NCI-H510A treated with DMSO at 0.1 percent for 48 hours (cell line): ENCODE measurements around the gene CBX1.
"Not testable (repeated sequence)": the region's sequence is repeated elsewhere in the genome, so short reads cannot be mapped to it uniquely, and the experiment has no call there.

ENCODE experiments used
- DNase-seq: peaks from one replicate; lab custom pipeline; 2025; lab: John Stamatoyannopoulos, UW

Gene CBX1

GRCh38 chr17:48123111-48123510 is 21.8 kb upstream of the CBX1 start:
- DNase-seq, result peak; percentile 99

DNA sequence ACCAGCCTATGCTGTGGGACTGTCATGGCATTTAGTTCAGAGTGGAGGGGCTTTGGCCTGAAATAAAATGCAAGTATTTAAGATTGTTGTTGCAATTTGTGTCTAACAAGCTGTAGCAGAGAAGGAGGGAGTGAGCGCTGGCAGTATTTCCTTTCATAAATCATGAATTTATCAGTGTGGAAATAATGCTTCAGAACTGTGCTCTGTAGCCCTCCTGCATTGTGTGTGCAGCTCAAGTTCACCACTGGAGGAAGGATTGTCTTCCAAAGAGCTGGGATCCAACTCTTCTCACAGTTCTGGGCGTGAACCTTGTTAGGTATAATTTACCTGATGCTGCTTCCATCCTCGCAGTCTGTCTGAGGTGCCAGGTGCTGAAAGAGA is 21.4 kb upstream of the CBX1 start:
- peak; percentile 99 for DNase-seq

DNA sequence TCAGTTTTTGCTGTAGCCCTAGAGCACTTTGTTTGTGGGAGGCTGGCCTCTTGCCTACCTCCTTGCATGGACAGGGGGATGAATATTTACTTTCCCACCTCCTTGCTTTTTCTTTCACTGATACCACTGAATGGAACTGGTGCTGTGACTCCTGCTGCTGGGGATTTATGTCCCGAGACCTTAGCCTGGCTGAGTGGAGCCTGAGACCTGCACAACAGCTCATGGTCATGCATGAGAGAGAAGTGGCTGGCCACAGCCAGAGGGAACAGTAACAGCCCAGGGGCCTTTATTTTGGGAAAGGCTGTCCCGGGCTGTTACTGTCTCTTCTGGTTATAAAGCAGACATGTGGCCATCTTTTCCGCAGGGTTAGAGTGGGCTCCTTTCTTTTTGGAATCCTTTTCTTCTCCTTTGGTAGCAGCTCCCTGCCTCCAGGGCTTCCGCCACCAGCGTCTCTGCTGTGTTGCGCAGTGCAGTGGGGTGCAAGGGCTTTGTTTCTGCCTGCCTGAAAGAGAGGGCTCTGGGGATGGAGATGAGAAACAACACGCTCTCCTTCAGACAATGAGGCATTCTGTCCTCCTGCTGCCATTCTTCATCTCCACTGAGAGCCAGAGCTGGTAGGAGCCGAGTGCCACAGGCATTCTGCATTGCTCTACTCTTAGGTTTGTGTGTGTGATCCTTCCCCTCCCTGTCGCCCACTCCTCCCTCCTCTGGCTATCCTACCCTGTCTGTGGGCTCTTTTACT is 20.8 kb upstream of the CBX1 start:
- DNase-seq, result peak; percentile 98

- DNase-seq, result no peak
Observed at GRCh38 chr17:48113201-48113676, 12.0 kb upstream of the CBX1 start.

DNA sequence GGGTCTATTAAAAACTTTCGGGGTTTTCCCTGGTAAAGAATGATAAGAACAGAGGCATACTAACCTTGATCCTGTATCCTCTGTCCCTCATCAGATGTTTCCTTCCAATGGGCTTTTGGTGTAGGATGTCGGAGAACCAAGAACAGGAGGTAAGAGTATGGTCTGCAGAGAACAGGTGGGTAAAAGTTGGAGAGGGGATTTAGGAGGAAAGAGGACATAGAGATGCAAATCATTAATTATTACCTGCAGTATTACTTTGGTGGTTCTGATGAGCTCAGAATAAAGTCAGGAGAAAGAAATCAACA is 10.6 kb upstream of the CBX1 start:
- DNase-seq, result no peak

DNA sequence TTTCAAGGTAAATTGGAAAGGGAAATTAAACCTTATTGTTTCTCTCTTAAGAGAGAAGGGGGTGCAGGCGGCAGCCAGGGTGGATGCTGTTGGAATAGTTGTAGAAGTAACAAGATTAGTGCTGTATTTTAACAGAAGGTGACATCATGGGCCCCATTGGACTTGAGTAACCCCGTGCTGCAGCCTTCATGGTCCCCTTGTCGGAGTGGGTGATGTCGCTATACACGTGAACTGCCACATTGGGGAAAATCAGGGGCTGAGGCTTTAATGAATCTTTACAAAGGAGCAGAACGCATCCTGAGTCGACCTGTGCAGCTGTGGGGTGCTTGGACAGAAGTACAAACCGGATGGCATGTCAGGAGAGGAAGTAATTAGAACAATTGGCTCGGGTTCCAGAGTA is 9.5 kb upstream of the CBX1 start:
- no peak for DNase-seq

GRCh38 chr17:48107137-48108055 is 6.1 kb upstream of the CBX1 start, which contains the start of gene SNX11:
SNX11 (plus strand) TSS chr17:48107766; CDS start chr17:48112044, 4,278 bp downstream.
- DNase-seq, result peak; percentile 98

DNA sequence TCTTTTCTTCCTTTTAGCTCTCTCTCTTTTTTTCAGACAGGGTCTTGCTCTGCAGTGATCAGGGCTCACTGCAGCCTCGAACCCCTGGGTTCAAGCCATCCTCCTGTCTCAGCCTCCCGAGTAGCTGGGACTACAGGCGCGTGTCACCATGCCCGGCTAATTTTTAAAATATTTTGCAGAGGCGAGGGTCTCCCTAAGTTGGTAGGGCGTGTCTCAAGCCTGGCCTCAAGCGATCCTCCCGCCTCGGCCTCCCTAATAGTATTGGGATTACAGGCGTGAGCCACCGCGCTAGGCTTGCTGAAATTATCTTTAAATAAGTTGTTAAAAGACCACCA is 5.5 kb upstream of the CBX1 start:
- no peak for DNase-seq

DNA sequence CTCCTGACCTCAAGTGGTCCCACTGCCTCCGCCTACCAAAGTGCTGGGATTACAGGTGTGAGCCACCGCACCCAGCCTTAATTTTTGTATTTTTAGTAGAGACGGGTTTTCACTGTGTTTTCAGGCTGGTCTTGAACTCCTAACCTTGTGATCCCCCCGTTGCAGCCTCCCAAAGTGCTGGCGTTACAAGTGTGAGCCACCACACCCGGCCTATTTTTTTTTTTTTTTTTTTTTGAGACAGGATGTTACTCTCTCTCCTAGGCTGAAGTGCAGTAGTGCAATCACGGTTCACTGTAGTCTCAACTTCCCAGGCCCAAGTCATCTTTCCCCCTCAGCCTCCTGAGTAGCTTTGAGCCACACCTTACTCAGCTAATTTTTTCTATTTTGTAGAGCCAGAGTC is 3.2 kb upstream of the CBX1 start:
- DNase-seq, result no peak

DNA sequence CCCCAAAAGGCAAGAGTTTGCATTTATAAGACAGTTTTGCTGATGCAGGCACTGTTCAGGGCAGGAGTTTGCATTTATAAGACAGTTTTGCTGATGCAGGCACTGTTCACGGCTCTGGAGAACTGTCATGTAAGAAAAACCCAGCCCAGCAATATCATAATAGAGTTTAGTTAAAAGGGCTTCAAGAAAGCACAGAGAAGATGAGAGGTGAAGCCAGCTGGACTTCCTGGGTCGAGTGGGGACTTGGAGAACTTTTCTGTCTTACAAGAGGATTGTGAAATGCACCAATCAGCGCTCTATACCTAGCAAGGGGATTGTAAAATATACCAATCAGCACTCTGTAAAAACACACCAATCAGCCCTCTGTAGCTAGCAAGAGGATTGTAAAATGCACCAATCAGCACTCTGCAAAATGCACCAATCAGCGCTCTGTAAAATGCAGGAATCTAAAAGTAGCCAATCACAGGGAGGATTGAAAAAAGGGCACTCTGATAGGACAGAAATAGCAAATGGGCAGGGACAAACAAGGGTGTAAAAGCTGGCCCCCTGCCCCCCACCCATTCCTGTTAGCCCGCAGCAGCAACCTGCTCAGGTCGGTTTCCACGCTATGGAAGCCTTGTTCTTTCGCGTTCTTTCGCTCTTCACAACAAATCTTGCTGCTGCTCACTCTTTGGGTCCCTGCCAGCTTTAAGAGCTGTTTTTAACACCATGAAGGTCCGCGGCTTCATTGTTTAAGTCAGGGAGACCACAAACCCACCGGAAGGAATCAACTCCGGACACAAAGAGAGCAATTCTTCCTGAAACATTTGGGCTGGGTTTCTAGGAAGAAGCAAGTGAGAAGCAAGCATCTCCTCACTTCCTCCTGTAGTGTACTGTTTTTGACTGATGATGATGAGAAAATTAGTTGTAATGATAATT is 1.8 kb upstream of the CBX1 start:
- no peak for DNase-seq

DNA sequence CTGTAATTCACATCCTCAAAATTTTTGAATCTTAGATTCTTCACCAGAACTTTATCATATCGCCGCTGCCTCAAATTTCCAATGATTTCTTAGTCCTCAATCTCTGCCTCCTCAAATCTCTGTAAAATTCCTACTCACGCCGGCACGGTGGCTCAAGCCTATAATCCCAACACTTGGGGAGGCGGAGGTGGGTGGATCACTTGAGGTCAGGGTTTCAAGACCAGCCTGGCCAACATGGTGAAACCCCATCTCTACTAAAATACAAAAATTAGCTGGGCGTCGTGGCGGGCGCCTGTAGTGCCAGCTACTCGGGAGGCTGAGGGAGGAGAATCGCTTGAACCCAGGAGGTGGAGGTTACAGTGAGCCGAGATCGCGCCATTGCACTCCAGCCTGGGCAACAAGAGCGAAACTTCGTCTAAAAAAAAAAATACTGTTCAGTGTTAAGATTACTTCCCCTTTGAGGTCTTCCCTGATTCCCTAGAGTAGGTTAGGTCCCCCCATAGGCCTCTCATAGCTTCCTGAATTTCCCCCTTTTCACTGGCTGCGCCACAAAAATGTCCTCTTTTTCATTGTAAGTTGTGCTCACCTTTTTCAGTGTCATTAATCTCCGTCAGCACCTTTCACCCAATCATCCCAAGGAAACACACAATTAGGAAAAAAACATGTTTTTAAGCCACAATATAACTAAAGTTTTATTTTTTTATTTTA is 919 bp upstream of the CBX1 start:
- no peak for DNase-seq

GRCh38 chr17:48100591-48101011 is 677 bp downstream of the CBX1 start:
- peak; percentile 88 for DNase-seq

- no peak for DNase-seq
Observed at GRCh38 chr17:48100160-48100559, 1.1 kb downstream of the CBX1 start.

- no peak for DNase-seq
Observed at GRCh38 chr17:48095611-48096010, 5.7 kb downstream of the CBX1 start.

DNA sequence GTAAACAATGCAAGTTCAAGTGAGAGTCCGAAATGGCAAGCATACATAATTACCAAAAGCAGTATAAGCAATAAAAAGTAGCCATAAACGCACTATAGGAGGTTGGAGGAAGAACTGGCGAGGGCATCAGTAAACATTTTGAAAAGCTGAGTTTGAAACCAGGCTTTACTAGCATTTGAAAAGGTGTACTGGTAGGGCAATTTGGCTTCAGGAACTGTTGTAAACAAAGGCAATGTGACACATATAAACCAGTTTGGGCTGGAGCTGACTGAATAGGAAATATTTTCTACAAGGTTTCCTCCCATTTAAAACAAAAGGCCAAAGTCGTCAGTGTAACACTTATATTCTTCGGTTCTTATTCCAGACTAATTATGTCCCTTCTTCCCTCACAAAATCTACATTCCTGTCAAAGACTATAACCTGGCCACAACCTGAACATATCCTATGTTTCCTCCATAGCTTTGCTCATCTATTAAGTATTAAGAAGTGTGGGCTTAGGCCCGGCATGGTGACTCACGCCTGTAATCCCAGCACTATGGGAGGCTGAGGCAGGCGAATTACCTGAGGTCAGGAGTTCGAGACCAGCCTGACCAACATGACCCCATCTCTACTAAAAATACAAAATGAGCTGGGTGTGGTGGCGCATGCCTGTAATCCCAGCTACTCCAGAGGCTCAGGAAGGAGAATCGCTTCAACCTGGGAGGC is 7.8 kb downstream of the CBX1 start:
- DNase-seq, result no peak

DNA sequence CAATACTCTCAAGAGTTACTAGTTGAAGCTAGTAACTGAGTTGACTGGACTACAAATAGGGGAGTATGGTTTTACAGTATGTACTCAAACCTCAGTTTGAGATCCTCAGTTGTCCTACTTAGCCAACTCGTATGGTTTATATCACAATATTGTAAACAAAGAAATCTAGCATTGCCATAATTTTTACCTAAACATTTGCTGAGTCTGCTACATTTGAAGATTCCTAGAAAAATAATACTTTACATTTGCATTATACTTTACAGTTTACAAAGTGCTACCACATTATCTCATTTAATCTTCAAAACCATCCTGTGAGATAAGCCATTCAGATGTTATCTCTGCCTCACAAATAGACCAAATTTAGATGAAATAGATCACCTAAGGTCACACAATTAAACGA is 16.3 kb downstream of the CBX1 start:
- no peak for DNase-seq

- no peak for DNase-seq
Observed at GRCh38 chr17:48081858-48082257, 19.4 kb downstream of the CBX1 start.

DNA sequence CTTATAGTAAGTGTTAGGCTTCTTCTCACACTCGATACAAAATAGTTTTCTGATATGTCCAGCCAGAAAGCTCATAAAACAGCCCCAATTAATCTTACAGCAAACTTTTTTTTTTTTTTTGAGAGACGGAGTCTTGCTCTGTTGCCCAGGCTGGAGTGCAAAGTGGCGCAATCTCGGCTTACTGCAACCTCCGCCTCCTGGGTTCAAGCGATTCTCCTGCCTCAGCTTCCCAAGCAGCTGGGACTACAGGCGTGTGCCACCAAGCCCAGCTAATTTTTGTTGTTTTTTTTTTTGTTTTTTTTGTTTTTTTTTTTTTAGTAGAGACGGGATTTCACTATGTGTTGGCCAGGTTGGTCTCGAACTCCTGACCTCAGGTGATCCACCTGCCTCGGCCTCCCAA is 24.1 kb downstream of the CBX1 start:
- not testable (repeated sequence) for DNase-seq

- peak; percentile 89 for DNase-seq
Observed at GRCh38 chr17:48074322-48075081, 26.8 kb downstream of the CBX1 start.

DNA sequence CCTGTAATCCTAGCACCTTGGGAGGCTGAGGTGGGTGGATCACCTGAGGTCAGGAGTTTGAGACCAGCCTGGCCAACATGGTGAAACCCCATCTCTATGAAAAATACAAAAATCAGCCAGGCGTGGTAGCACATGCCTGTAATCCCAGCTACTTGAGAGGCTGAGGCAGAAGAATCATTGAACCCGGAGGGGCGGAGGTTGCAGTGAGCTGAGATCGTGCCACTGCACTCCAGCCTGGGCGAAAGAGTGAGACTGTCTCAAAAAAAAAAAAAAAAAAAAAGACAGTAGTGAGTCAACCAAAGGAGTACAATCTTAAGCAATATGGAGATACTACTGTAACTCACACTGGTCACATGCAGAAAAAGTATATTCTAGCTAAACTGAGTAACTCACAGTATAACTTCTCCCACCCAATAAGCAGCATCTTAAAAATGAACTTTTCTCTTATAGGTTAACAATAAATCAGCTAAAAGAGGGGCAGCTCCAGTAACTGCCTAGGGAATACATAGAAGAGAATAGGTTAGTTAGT is 27.6 kb downstream of the CBX1 start:
- DNase-seq, result not testable (repeated sequence)
